Common myeloid progenitor, CD34-positive (primary cell): ENCODE measurements around the gene RRAGB.
"Not testable (repeated sequence)": the region's sequence is repeated elsewhere in the genome, so short reads cannot be mapped to it uniquely, and the experiment has no call there.

ENCODE experiments used
- CTCF ChIA-PET: fragments of 350-600 bp; sonication (Branson Sonifier 250); formaldehyde crosslinking; loops from one replicate; lab custom pipeline; 2021; ENCODE audit warnings: antibody characterized with exemption; lab: Charles Lee
- POLR2A ChIA-PET: fragments of 350-600 bp; sonication (Branson Sonifier 250); formaldehyde crosslinking; loops from one replicate; lab custom pipeline; 2021; ENCODE audit warnings: antibody characterized with exemption; lab: Charles Lee
- DNase-seq, 3 donors: peaks; one replicate each; pipeline versions ENCODE4 v3.0.0 to v3.0.0-alpha.2; 2013
- H3K27ac ChIP-seq, 2 experiments: 1 replicate in 1 of 2; 2 replicates in 1 of 2; pipeline ENCODE4 v1.7.0; 2013; ENCODE audit warnings: inconsistent platforms in 2 of 2, low read length in 2 of 2, mild to moderate bottlenecking in 2 of 2, low read depth in 1 of 2, moderate library complexity in 1 of 2; ENCODE audit not compliant: severe bottlenecking in 2 of 2, insufficient read depth in 1 of 2, poor library complexity in 1 of 2
- H3K27me3 ChIP-seq, 5 experiments: replicated peaks in 2 of 5; 1 replicate in 3 of 5; 2 replicates in 2 of 5; pipeline versions ENCODE4 v1.6.1 to v1.7.0; 2013; ENCODE audit warnings: low read length in 4 of 5, mild to moderate bottlenecking in 2 of 5, moderate library complexity in 2 of 5, inconsistent platforms in 1 of 5; ENCODE audit not compliant: insufficient read depth in 5 of 5, control insufficient read depth in 4 of 5
- H3K36me3 ChIP-seq, 4 experiments: 1 replicate in 2 of 4; 2 replicates in 2 of 4; pipeline versions ENCODE4 v1.6.1 to v1.7.0; 2013; ENCODE audit warnings: low read length in 3 of 4, control low read depth in 1 of 4, mild to moderate bottlenecking in 1 of 4; ENCODE audit not compliant: control insufficient read depth in 4 of 4, insufficient read depth in 4 of 4
- H3K4me1 ChIP-seq, 4 experiments: 1 replicate in 3 of 4; 2 replicates in 1 of 4; pipeline versions ENCODE4 v1.6.1 to v1.7.1; 2013; ENCODE audit warnings: low read length in 3 of 4, mild to moderate bottlenecking in 3 of 4, control low read depth in 1 of 4, inconsistent platforms in 1 of 4, moderate library complexity in 1 of 4; ENCODE audit not compliant: control insufficient read depth in 4 of 4, insufficient read depth in 4 of 4; ENCODE audit errors: control extremely low read depth in 1 of 4
- H3K4me3 ChIP-seq, 7 experiments: 1 replicate in 4 of 7; 2 replicates in 3 of 7; pipeline versions ENCODE4 v1.5.1 to v1.7.0; 2013; ENCODE audit warnings: mild to moderate bottlenecking in 7 of 7, low read length in 6 of 7, moderate library complexity in 6 of 7, inconsistent platforms in 2 of 7, low read depth in 2 of 7, control low read depth in 1 of 7; ENCODE audit not compliant: insufficient read depth in 4 of 7, control insufficient read depth in 1 of 7; ENCODE audit errors: extremely low read depth in 1 of 7
- H3K9me3 ChIP-seq, 5 experiments: 1 replicate in 4 of 5; 2 replicates in 1 of 5; pipeline versions ENCODE4 v1.6.1 to v1.7.1; 2013; ENCODE audit warnings: low read length in 4 of 5, mild to moderate bottlenecking in 2 of 5, inconsistent platforms in 1 of 5, low read depth in 1 of 5, moderate library complexity in 1 of 5; ENCODE audit not compliant: control insufficient read depth in 4 of 5, insufficient read depth in 2 of 5; ENCODE audit errors: control extremely low read depth in 1 of 5
- WGBS: methylation state at CpG from one replicate; pipeline ENCODE4 v1.1.5; 2013; ENCODE audit not compliant: insufficient coverage; 5-methylcytosine and 5-hydroxymethylcytosine counted together

RRAGB gene

DNA sequence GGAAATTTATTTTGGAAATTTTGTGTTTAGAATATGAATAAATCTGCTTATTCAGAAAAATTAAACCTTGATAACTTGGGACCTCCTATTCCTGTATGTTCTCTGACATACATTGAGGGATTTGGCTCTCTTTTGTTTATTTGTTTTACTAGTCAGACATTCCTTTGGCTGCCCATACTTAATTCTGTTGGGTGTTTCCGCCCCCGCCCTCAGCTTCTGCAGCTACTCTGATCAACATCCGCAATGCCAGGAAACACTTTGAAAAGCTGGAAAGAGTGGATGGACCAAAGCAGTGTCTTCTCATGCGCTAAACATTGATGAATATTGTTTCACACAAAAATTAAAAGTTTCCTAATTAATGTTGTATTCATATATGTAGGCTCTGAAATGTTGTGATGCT, 40.5 kb downstream of the RRAGB start:
- POLR2A ChIA-PET, result no interaction called here
- Histone ChIP-seq H3K27me3 (no peaks in the 10 kb centered on the region), H3K4me1 (no peaks in the 10 kb centered on the region), H3K4me3 (no peak overlapping the region), H3K9me3 (no peaks in the 10 kb centered on the region), H3K36me3 (peaks cover 0 to 35% (median 4%) of the 10 kb centered on the region in 4 experiments), H3K27ac (no peak overlapping the region)
- WGBS, result 100% methylated on average over 2 of the region's 4 CpGs
- no peak for DNase-seq
- CTCF ChIA-PET, result no interaction called here

GRCh38 chrX:55759478-55759877, 41.9 kb downstream of the RRAGB start:
- Histone ChIP-seq H3K9me3 (no peaks in the 10 kb centered on the region), H3K27me3 (no peaks in the 10 kb centered on the region), H3K4me3 (no peak overlapping the region), H3K36me3 (peaks cover 0 to 29% (median 2%) of the 10 kb centered on the region in 4 experiments), H3K27ac (no peak overlapping the region), H3K4me1 (no peaks in the 10 kb centered on the region)
- CTCF ChIA-PET, result no interaction called here
- DNase-seq, result no peak
- WGBS, result no CpG with 5 or more reads among the region's 1 CpG
- POLR2A ChIA-PET, result no interaction called here

DNA sequence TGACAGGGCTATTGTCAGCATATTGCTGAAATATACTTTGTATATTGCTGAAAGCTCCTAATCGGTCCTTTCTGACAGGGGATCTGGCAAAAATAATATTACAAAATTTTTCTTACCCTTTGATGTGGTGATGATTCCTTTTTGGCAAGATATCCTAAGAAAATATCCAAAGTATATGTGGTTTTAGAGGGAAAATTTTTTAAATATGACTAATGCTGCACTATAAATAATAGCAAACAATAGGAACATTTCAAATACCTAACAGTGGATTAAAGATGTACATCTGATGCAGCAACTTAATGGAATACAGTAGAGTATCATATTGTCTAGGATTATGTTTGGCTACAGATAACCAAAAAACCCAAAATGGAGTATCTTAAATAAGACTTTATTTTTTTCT, 49.6 kb downstream of the RRAGB start:
- no CpG with 5 or more reads among the region's 1 CpG for WGBS
- H3K27me3 ChIP-seq, result no peaks in the 10 kb centered on the region

GRCh38 chrX:55774419-55774818, 56.9 kb downstream of the RRAGB start:
- 75% methylated on average over 5 of the region's 6 CpGs for WGBS
- H3K4me3 ChIP-seq, POLR2A ChIA-PET, H3K27ac ChIP-seq, H3K27me3 ChIP-seq, H3K36me3 ChIP-seq, DNase-seq, H3K9me3 ChIP-seq, H3K4me1 ChIP-seq, CTCF ChIA-PET: not testable (repeated sequence)

More for the DNA sequence above, 49.6 kb downstream of the RRAGB start:
- CTCF ChIA-PET, result no interaction called here
- H3K9me3 ChIP-seq, result no peaks in the 10 kb centered on the region
- no peak overlapping the region for H3K27ac ChIP-seq
- no peak overlapping the region for H3K4me3 ChIP-seq
- H3K4me1 ChIP-seq, result no peaks in the 10 kb centered on the region
- DNase-seq, result no peak
- POLR2A ChIA-PET, result no interaction called here
- H3K36me3 ChIP-seq, result no peaks in the 10 kb centered on the region

GRCh38 chrX:55777596-55777995, 60.0 kb downstream of the RRAGB start:
- H3K4me1 ChIP-seq, result no peaks in the 10 kb centered on the region
- POLR2A ChIA-PET, result no interaction called here
- WGBS, result 78% methylated on average over 2 of the region's 2 CpGs
- H3K36me3 ChIP-seq, result no peaks in the 10 kb centered on the region
- H3K27ac ChIP-seq, result no peak overlapping the region
- CTCF ChIA-PET, result no interaction called here
- peaks cover 0 to 2% (median 0%) of the 10 kb centered on the region in 5 experiments for H3K9me3 ChIP-seq
- no peak for DNase-seq
- H3K27me3 ChIP-seq, result no peaks in the 10 kb centered on the region
- H3K4me3 ChIP-seq, result no peak overlapping the region

- ChIA-PET CTCF (no interaction called here), POLR2A (no interaction called here)
- H3K9me3 ChIP-seq, result peaks cover 0 to 2% (median 0%) of the 10 kb centered on the region in 5 experiments
- no peaks in the 10 kb centered on the region for H3K4me1 ChIP-seq
- H3K27ac ChIP-seq, result no peak overlapping the region
- no peaks in the 10 kb centered on the region for H3K27me3 ChIP-seq
- no peaks in the 10 kb centered on the region for H3K36me3 ChIP-seq
- no peak for DNase-seq
- no peak overlapping the region for H3K4me3 ChIP-seq
Observed at GRCh38 chrX:55778322-55778721, 60.8 kb downstream of the RRAGB start.

- no peaks in the 10 kb centered on the region for H3K4me1 ChIP-seq
- no peak overlapping the region for H3K4me3 ChIP-seq
- peaks cover 0 to 2% (median 0%) of the 10 kb centered on the region in 5 experiments for H3K9me3 ChIP-seq
- CTCF ChIA-PET, result interaction anchor here (1.1 kb wide), 1 partner anchor 31 kb away, joined by 3 read pairs; no protein-coding TSS in a partner anchor
- WGBS, result 80% methylated on average over 1 of the region's 3 CpGs
- DNase-seq, result no peak
- H3K27ac ChIP-seq, result no peak overlapping the region
- H3K27me3 ChIP-seq, result no peaks in the 10 kb centered on the region
- no peaks in the 10 kb centered on the region for H3K36me3 ChIP-seq
- POLR2A ChIA-PET, result no interaction called here
Observed at GRCh38 chrX:55783723-55784122, 66.2 kb downstream of the RRAGB start.
